Left ventricle myocardium inferior (tissue), 1 donor: ENCODE data around the gene RUFY3. TPM values are rescaled to one million over a fixed set of nuclear protein-coding genes. Genes with fewer than 3 reads are reported as not detected.

Experiments used
- DNase-seq: peaks from one replicate; pipeline ENCODE4 v3.0.0-alpha.2; 2020
- H3K27ac ChIP-seq: fragments of 200-600 bp; replicated peaks from 2 replicates; pipeline ENCODE4 v1.8.0; 2021
- H3K27me3 ChIP-seq: fragments of 200-600 bp; 2 replicates; pipeline ENCODE4 v1.8.0; 2021; ENCODE audit warnings: low read depth
- H3K36me3 ChIP-seq: fragments of 200-600 bp; 2 replicates; pipeline ENCODE4 v1.8.0; 2021
- H3K4me1 ChIP-seq: fragments of 200-600 bp; 2 replicates; pipeline ENCODE4 v1.8.0; 2021
- H3K4me3 ChIP-seq: fragments of 200-600 bp; 2 replicates; pipeline ENCODE4 v1.8.0; 2021; ENCODE audit warnings: mild to moderate bottlenecking, moderate library complexity
- H3K9me3 ChIP-seq: fragments of 200-600 bp; replicated peaks from 2 replicates; pipeline ENCODE4 v1.8.0; 2021
- intact Hi-C: fragments of 100-400 bp; cut with micrococcal nuclease; formaldehyde crosslinking; loops from one replicate; pipeline ENCODE4 v1.11.0; 2022
- total RNA-seq: library from RNA; stranded (reverse); fragmentation: NEBNext Ultra II Directional; extraction: Animal tissue kit (Norgen Biotek cat#: 25700); gene quantifications from one replicate; pipeline ENCODE4 v1.2.1, GENCODE V29; 2021
- TF ChIP-seq, protein P1 (sequence below): fragments of 200-600 bp; IDR thresholded peaks from 2 replicates; pipeline ENCODE4 v1.8.0; 2021; ENCODE audit warnings: antibody characterized with exemption, mild to moderate bottlenecking, borderline replicate concordance
- donor health status: DM: no; HTN: yes; CAD: no; lungs with severe emphysema.

Gene RUFY3
- total RNA-seq, 1 donor from 2014 or later: 20.5 TPM

DNA sequence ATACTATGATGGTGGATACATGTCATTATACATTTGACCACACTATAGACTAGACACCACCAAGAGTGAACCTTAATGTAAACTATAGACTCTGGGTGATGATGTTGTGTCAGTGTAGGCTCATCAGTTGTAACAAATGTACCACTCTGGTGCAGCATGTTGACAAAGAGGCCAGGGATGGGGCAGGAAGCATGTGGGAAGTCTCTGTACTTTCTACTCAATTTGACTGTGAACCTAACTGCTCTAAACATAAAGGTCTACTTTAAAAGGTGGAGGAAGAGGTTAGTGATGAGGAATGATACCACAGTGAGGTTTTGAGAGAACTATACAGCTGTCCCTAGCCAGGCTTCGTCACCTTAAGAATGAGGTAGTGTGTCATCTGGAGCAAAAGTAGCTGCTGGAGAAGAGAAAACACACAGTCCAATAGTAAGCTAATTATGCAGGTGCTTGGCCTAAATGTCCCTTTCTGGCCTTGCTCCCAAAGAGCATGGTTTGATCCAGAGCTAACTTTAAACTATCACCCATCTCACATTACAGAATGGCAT, 79.6 kb downstream of the RUFY3 start:
- Histone ChIP-seq H3K36me3 (peaks cover 35% of the 10 kb centered on the region), H3K4me1 (no peaks in the 10 kb centered on the region), H3K27ac (no peak overlapping the region), H3K27me3 (no peaks in the 10 kb centered on the region), H3K4me3 (no peak overlapping the region), H3K9me3 (no peaks in the 10 kb centered on the region)
- TF ChIP-seq, protein P1, sequence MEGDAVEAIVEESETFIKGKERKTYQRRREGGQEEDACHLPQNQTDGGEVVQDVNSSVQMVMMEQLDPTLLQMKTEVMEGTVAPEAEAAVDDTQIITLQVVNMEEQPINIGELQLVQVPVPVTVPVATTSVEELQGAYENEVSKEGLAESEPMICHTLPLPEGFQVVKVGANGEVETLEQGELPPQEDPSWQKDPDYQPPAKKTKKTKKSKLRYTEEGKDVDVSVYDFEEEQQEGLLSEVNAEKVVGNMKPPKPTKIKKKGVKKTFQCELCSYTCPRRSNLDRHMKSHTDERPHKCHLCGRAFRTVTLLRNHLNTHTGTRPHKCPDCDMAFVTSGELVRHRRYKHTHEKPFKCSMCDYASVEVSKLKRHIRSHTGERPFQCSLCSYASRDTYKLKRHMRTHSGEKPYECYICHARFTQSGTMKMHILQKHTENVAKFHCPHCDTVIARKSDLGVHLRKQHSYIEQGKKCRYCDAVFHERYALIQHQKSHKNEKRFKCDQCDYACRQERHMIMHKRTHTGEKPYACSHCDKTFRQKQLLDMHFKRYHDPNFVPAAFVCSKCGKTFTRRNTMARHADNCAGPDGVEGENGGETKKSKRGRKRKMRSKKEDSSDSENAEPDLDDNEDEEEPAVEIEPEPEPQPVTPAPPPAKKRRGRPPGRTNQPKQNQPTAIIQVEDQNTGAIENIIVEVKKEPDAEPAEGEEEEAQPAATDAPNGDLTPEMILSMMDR: no peak
- intact Hi-C loops: no loop called here
- no peak for DNase-seq

DNA sequence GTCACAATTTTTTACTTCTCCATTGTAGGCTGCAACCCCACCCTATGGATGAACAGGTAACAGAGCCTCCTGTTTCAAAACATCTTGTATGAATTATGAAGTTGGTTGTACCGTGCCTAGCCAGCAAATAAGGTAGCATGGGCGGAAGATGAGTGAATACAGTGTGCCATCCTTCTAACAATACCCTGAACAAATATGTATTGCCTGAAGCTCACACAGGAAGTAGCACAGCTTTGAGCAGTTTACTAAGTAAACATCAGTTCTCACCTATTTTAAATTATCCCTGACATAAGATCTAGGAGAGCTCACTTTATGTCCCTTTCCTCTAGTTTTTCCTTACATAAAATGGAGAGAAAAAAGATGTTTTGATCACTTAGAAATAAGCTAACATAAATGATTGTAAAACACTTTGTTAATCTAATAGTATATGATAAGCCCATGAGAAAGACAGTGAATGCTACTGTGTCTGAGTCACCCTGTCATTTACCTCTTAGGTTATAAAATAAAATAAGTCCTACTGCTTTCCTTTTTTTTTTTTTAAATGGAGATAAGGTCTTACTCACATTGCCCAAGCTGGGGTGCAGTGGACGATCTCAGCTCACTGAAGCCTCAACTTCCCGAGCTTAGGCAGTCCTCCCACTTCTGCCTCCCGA, 81.3 kb downstream of the RUFY3 start:
- H3K4me3 ChIP-seq: no peak overlapping the region
- H3K27me3 ChIP-seq: no peaks in the 10 kb centered on the region
- H3K9me3 ChIP-seq: no peaks in the 10 kb centered on the region
- no peaks in the 10 kb centered on the region for H3K4me1 ChIP-seq
- intact Hi-C loops: no loop called here
- DNase-seq: no peak
- H3K36me3 ChIP-seq: peaks cover 47% of the 10 kb centered on the region
- TF ChIP-seq, protein P1: no peak
- H3K27ac ChIP-seq: no peak overlapping the region

DNA sequence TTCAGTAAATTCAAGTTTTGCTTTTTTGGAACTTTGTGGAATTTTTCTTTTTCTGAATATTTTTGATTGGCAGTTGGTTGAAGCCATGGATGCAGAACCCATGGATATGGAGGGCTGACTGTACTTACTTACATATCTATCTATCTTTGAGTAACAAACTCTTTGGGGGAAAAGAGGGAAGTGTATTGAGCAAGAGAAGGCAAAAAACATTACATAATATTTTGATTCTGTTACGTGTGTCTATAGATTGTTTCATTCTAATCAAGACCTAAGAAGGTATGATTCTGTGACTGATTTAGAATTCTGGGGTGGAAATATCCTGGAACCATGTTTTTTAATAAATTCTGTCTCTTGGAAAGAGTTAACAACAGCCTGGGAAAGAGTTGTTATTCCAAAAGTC, 86.4 kb downstream of the RUFY3 start:
- intact Hi-C loops: no loop called here
- Histone ChIP-seq H3K4me3 (no peak overlapping the region), H3K36me3 (peaks cover 32% of the 10 kb centered on the region), H3K9me3 (no peaks in the 10 kb centered on the region), H3K27me3 (no peaks in the 10 kb centered on the region), H3K27ac (no peak overlapping the region), H3K4me1 (no peaks in the 10 kb centered on the region)
- no peak for DNase-seq
- TF ChIP-seq, protein P1: no peak

DNA sequence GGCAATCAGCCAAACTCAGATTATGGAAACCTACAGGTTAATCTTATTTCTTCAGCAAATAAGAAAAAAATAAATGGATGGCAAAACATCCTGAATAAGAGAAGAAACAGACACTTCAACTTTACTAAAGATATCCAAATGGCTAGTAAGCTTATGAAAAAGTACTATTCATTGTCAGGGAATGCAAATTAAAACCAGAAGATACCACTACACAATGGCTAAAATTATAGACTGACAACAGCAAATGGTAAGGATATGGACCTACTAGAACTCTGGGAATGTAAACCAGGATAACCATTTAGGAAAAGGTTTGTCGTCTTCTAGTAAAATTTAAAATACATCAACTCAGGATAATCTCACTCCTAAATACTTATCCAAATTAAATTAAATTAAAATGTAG, 93.6 kb downstream of the RUFY3 start:
- intact Hi-C loops: loop anchor here (10.0 kb wide), 1 partner anchor 51 kb away; no protein-coding TSS in a partner anchor
- Histone ChIP-seq H3K27ac (no peak overlapping the region), H3K4me1 (no peaks in the 10 kb centered on the region), H3K36me3 (peaks cover 24% of the 10 kb centered on the region), H3K27me3 (no peaks in the 10 kb centered on the region), H3K9me3 (no peaks in the 10 kb centered on the region), H3K4me3 (no peak overlapping the region)
- TF ChIP-seq, protein P1: no peak
- no peak for DNase-seq

DNA sequence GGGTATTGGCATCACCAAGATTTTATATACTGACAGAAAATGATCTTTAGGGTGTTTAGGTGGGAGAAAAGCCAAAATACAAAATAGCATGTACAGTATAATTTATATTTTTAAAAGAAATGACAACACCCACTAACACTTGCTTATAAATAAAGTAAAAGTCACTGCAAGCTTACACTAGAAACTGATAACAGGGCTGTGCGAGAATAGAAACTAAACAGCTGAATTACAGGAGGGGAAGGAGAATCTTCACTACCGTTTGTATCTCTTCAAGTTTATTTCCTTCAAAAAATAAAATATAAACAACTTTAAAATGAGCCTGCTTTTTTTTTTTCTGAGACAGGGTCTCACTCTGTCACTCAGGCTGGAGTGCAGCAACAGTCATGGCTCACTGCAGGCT, 95.1 kb downstream of the RUFY3 start:
- no peaks in the 10 kb centered on the region for H3K27me3 ChIP-seq
- H3K4me3 ChIP-seq: no peak overlapping the region
- H3K9me3 ChIP-seq: no peaks in the 10 kb centered on the region
- TF ChIP-seq, protein P1: no peak
- no peak overlapping the region for H3K27ac ChIP-seq
- DNase-seq: no peak
- no peaks in the 10 kb centered on the region for H3K4me1 ChIP-seq
- peaks cover 39% of the 10 kb centered on the region for H3K36me3 ChIP-seq
- intact Hi-C loops: loop anchor here (10.0 kb wide), 1 partner anchor 52 kb away; no protein-coding TSS in a partner anchor
